IPS-11a (cell line): ENCODE measurements around the gene AMIGO1.
"Not testable (repeated sequence)": the region's sequence is repeated elsewhere in the genome, so short reads cannot be mapped to it uniquely, and the experiment has no call there.

Experiments used
- H3K4me3 ChIP-seq: one replicate; pipeline ENCODE4 v1.5.1; 2013; ENCODE audit warnings: low read depth, low read length, control low read depth

AMIGO1 gene

DNA sequence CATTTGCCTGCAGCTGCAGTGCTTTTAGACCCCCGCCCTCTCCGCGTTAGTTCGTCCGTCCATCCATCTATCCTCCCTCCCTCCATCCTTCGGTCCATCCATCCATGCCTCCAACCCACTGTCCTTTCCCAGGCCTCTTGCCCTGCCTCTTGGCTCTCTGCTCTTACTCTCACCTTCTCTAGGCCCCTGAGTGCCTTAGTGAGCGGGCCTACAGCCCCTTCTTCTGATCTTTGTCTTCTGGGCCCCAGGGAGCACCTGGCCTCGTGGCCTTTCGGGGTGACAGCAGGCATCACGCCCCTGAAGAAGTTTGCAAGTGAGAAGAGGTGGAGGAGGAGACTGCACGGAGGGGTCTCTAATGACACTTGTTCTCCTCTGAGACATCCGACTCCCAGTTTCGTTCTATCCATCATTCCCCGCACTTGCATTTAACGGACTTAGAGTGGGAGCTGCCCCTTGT is 25.0 kb downstream of the AMIGO1 start:
- H3K4me3 ChIP-seq = peak overlapping the region; percentile 79

- peak within 1 kb of the TSS; percentile 79 for H3K4me3 ChIP-seq
These were observed 25.6 kb downstream of the AMIGO1 start, which contains the start of gene ATXN7L2 for GRCh38 chr1:109483672-109484518. Gene ATXN7L2 (plus strand): TSS chr1:109483905. CDS start chr1:109483954, 49 bp downstream.

GRCh38 chr1:109482791-109483671 is 26.5 kb downstream of the AMIGO1 start:
- H3K4me3 ChIP-seq = peak overlapping the region; percentile 53

DNA sequence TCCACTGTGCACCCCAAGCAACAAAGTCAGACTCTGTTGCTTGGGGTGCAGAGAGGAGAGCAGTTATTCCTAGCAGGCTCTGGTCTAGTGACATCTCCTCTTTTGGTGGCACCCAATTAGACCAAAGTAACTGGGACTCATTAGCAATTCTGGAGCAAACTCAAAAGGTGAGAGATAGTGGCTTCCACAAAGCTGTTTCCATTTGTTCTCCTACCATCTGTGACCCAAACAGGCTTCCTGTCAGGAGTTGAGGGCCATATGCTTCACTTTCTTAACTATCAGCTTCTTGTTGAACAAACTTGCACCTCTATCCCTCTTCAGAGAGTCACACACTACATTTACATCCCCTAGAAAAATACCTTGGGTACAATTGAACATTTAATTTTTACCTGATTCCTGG is 27.3 kb downstream of the AMIGO1 start:
- no peak overlapping the region for H3K4me3 ChIP-seq

DNA sequence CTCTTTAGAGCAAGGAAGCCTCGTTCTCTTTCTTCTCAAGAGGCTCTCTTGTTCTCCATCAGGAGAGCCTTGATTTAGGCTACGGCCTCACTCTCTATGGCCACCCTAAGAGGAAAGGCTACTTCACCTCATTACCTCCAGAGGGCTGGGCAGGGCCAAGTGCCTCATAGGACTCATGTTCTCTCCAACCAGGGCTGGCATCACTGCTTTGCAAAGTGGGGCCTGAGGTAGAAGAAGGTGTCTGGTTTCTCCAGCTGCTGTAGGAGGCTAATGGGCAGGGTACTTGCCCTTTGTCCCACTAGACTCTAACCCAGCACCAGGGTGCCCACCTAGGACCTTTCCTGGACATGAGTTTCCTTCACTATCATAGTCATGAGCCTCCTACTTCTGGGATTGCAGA is 27.9 kb downstream of the AMIGO1 start:
- no peak overlapping the region for H3K4me3 ChIP-seq

- no peak overlapping the region for H3K4me3 ChIP-seq
These were observed 29.6 kb downstream of the AMIGO1 start for GRCh38 chr1:109479901-109480300.

DNA sequence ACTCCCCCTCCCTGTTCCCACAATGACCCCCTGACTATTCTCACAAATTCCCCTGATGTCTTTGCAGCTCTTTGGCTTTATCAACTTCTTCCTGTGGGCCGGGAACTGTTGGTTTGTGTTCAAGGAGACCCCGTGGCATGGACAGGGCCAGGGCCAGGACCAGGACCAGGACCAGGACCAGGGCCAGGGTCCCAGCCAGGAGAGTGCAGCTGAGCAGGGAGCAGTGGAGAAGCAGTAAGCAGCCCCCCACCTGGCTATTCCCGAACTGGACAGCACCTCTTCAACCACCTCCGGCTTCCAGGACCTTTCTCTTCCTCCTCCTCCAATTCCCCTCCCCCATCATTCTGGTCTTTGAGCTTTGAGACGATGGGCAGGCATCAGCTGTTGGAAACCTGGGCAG is 30.2 kb downstream of the AMIGO1 start:
- no peak overlapping the region for H3K4me3 ChIP-seq

GRCh38 chr1:109478806-109479205 is 30.7 kb downstream of the AMIGO1 start:
- H3K4me3 ChIP-seq = no peak overlapping the region

DNA sequence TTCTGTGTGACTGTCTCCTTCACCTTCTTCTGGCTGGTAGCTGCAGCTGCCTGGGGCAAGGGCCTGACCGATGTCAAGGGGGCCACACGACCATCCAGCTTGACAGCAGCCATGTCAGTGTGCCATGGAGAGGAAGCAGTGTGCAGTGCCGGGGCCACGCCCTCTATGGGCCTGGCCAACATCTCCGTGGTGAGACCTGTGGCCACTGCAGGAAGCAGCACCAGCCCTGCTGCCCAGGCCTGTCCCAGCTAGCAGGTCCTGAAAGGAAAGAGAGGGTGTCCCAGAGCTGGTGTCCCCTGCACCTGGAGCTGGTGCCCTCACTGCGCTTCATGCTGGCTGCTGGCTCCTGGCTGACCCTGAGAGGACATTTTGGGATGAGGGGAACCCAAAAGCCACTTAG is 31.7 kb downstream of the AMIGO1 start:
- H3K4me3 ChIP-seq = no peak overlapping the region

DNA sequence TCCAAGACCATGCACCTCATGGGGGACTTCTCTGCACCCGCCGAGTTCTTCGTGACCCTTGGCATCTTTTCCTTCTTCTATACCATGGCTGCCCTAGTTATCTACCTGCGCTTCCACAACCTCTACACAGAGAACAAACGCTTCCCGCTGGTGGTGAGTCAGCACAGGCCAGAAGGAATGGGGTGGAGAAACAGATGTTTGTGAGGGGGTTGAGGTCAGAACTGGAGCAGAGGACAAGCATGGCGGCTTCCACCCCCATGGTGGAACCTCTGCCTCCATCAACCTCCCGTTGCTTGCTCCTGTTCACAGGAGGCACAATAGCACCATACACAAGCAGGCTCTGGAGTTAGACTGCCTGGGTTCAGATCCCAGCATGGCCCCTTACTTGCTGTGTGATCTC is 32.7 kb downstream of the AMIGO1 start:
- no peak overlapping the region for H3K4me3 ChIP-seq

GRCh38 chr1:109475261-109475660 is 34.3 kb downstream of the AMIGO1 start:
- no peak overlapping the region for H3K4me3 ChIP-seq

GRCh38 chr1:109474697-109475096 is 34.8 kb downstream of the AMIGO1 start:
- H3K4me3 ChIP-seq = no peak overlapping the region

DNA sequence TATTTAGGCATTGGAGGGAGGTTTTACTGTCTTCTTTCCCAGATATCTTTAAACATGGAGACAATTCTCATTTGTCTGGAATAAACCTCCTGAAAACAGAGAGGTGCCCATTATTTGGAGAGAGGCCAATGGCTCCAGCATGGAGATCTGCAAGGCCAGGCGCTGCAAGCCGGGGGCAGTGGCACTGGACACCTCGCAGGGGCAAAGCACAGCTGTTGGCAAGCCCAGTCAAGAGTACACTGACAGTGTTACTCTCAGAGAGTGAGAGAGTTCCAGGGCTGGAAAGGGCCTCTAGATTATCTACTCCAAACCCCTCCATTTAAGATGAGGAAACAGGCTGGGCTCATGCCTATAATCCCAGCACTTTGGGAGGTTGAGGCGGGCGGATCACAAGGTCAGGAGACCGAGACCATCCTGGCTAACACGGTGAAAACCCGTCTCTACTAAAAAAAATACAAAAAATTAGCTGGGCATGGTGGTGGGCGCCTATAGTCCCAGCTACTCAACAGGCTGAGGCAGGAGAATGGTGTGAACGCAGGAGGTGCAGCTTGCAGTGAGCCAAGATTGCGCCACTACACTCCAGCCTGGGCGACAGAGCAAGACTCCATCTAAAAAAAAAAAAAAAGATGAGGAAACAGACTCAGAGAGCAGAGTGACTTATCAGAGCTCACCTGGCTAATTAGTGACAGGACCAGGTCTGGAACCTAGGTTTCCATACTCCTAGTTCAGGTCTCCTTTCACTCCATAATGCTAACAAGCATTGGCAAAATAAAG is 36.1 kb downstream of the AMIGO1 start:
- not testable (repeated sequence) for H3K4me3 ChIP-seq

GRCh38 chr1:109472779-109473178 is 36.7 kb downstream of the AMIGO1 start:
- H3K4me3 ChIP-seq = no peak overlapping the region

GRCh38 chr1:109470245-109470644 is 39.3 kb downstream of the AMIGO1 start:
- no peak overlapping the region for H3K4me3 ChIP-seq

GRCh38 chr1:109468903-109469302 is 40.6 kb downstream of the AMIGO1 start:
- no peak overlapping the region for H3K4me3 ChIP-seq

DNA sequence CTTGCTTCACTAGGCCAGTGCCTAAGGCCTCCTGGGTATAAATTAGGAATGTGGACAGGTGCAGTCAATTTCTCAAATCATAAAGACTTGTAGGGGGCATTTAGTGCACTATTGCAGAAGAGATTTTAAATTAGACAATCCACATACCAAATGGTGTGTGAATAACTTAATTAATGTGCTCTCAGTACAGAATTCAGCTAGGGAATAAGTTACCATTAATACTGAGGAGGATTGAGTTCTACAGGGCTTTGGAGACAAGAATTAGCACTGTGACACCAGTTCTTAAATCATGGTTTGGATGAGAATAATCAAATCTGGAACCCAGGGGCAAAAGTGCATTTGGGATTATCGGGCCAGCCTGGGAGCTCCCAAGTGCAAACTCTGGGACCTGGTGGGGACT is 41.5 kb downstream of the AMIGO1 start:
- H3K4me3 ChIP-seq = no peak overlapping the region

DNA sequence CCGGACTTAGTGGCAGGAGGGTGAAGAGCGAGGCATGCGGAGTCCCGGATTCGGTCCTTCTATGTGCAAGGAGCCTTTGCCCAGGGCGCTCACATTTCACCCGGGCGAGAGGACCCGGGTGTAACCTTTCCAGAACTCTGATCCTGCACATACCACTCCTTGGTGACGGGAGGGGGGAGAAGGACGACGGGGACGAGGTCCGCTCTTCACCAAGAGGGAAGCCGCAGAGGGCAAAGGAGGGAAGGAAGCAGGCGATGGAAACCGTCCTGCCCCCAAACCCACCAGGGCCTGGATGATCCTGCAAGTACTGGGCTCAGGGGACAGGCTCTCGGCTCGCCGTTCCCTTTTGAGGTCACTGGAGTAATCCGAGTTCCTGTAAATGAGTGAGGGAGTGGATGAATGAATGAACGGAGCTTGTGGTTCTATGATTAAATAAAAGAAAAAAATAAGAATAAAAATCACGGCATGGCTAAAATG is 42.2 kb downstream of the AMIGO1 start:
- peak overlapping the region; percentile 21 for H3K4me3 ChIP-seq

DNA sequence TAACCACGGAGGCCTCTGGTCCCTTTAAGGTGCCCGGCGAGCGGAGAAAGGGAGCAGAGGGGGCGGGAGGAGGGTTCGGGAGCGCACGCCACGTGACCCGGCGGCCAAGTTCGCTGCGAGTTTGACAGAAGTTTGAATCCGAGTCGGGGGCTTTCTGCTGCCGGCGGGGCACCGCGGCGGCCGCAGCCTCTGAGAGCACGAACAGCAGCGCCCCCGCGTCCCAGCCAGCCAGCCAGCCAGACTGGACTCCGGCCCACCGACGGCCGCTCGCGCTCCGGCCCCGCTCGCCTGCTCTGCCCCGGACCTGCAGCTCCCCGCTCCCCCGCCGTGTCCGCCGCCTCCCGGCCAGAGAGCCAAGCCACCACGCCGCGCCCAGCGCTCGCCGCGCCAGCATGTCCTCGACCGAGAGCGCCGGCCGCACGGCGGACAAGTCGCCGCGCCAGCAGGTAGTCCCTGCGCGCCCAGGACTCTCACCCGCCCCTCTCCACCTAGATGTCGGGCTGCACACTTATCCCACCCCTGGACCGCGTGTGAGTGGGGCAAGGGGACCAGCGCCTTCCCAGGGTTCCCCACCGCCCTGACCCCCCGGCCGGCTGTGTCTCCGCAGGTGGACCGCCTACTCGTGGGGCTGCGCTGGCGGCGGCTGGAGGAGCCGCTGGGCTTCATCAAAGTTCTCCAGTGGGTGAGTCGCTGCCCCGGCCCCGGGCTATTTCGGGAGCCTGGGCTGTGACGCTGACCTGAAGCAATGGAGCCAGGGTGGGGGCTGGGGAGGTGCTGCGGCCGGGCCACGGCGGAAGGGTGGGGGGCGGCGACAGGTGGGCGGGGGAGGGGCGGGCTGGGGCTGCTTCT is 42.9 kb downstream of the AMIGO1 start, which contains the start of gene SYPL2:
Gene SYPL2, plus strand, starts transcription at position 95 of the 849 bp plus-strand sequence. Its CDS starts 298 bp downstream, at position 393.
- peak within 1 kb of the TSS; percentile 57 for H3K4me3 ChIP-seq

DNA sequence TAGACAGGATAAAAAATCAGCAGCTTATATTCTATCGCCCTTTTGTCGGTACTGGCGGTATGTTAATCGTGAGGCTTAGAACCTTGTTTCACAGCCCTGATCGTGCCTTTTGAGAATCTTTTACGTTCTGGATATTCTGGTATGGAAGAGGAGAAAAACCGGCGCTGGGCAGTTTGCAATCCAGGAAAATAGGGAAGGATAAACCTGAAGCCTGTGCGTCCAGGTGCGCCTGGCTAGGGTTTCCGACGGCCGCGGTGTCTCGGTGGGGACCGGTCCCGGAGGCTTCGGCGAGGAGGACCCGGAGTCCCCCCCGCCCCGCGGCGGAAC is 43.4 kb downstream of the AMIGO1 start:
- peak overlapping the region; percentile 57 for H3K4me3 ChIP-seq
